Retinal pigment epithelial cell (primary cell): ENCODE data around the gene ELP4.

Source experiments
- DNase-seq: peaks from one replicate; pipeline ENCODE4 v3.0.0-alpha.2; 2010; ENCODE audit warnings: low read depth
- H3K4me3 ChIP-seq: 2 replicates; pipeline ENCODE4 v1.5.1; 2011; ENCODE audit warnings: mild to moderate bottlenecking, low read length, control low read depth, moderate library complexity
- CTCF ChIP-seq: conservative IDR thresholded peaks from 2 replicates; pipeline ENCODE4 v1.5.1; 2011; ENCODE audit warnings: low read depth, low read length, control low read depth, inconsistent platforms

Gene ELP4

GRCh38 chr11:31818425-31818755 lies 308.8 kb downstream of the ELP4 start:
- TF ChIP-seq CTCF = no peak
- H3K4me3 ChIP-seq = no peak overlapping the region
- no peak for DNase-seq

GRCh38 chr11:31818874-31819331 lies 309.3 kb downstream of the ELP4 start:
- TF ChIP-seq CTCF = no peak
- DNase-seq = no peak
- no peak overlapping the region for H3K4me3 ChIP-seq

GRCh38 chr11:31819621-31820437 lies 310.3 kb downstream of the ELP4 start:
- no peak for TF ChIP-seq CTCF
- H3K4me3 ChIP-seq = no peak overlapping the region
- no peak for DNase-seq

- TF ChIP-seq CTCF = no peak
- no peak overlapping the region for H3K4me3 ChIP-seq
- DNase-seq = no peak
Measured at GRCh38 chr11:31820438-31820818, 310.9 kb downstream of the ELP4 start.

GRCh38 chr11:31821235-31821764 lies 311.7 kb downstream of the ELP4 start:
- no peak for DNase-seq
- TF ChIP-seq CTCF = no peak
- no peak overlapping the region for H3K4me3 ChIP-seq

- no peak overlapping the region for H3K4me3 ChIP-seq
- TF ChIP-seq CTCF = no peak
- no peak for DNase-seq
Measured at GRCh38 chr11:31821766-31822165, 312.2 kb downstream of the ELP4 start.
